ENCODE measurements around the gene SHISA9. TPM values are rescaled to one million over a fixed set of nuclear protein-coding genes. Genes with fewer than 3 reads are reported as not detected.
A peak's percentile ranks its signal among the peaks of the same experiment; 100 is the strongest.

The SHISA9 gene
- total RNA-seq, 4 donors from 2014 or later: 3.6 to 10.8 (median 4.6) TPM

- no peaks in the 10 kb centered on the region for H3K4me1 ChIP-seq
- TF ChIP-seq POLR2A (IDR thresholded peaks at IDR 0.05; ENCODE audit: low read depth) (no peak), EP300 (IDR thresholded peaks at IDR 0.05) (no peak), CTCF (IDR thresholded peaks at IDR 0.05) (no peak), POLR2AphosphoS5 (IDR thresholded peaks at IDR 0.05) (no peak)
- H3K27ac ChIP-seq (replicated peaks in 1 of 4): peak overlapping the region in 1 of 4 donors; percentile 57
- intact Hi-C loops (cut with DNase I): no loop called here
- peaks cover 0 to 10% (median 0%) of the 10 kb centered on the region in 4 donors for H3K9me3 ChIP-seq
- H3K36me3 ChIP-seq: no peaks in the 10 kb centered on the region
- H3K27me3 ChIP-seq: peaks cover 0 to 8% (median 0%) of the 10 kb centered on the region in 4 donors
- WGBS: 63% methylated on average over 1 of the region's 1 CpG
- no peak for DNase-seq (ENCODE audit: extremely low spot score)
- H3K4me3 ChIP-seq: no peak overlapping the region
These were observed 139.8 kb downstream of the SHISA9 start for GRCh38 chr16:13041180-13041579.

DNA sequence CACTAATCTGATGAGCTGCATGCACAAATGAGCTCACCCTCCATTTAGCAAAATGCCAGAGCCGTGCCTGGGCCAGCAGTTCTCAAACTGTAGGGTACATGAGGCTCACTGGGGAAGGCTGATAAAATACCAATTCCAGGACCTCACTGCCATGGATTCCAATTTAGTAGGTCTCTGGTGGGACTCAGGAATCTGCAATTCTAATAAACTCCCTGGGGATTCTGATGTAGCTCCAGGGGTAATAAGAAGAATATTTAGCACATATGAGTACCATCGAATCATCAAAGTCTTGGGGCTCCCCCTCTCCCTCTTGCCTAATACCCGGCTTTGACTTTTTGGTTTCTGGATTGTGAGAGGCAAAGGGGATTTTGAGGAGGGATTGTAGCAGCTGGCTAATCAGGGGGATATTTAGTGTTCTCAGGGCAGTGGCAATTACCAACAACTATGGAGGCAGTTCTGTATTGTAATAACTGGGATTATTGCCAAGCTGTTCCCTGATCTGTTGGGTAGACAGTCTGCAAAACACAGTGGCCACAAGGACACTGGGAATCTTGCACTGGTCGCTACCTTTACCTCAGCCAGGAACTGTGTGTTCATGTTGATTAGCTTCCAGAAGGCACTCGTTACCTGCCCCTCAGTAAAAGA is 140.4 kb downstream of the SHISA9 start:
- Histone ChIP-seq H3K9me3 (peaks cover 0 to 10% (median 0%) of the 10 kb centered on the region in 4 donors), H3K36me3 (no peaks in the 10 kb centered on the region), H3K4me1 (no peaks in the 10 kb centered on the region), H3K27me3 (peaks cover 0 to 8% (median 0%) of the 10 kb centered on the region in 4 donors), H3K4me3 (no peak overlapping the region), H3K27ac (replicated peaks in 1 of 4) (peak overlapping the region in 1 of 4 donors; percentile 57)
- WGBS: 65% methylated on average over 5 of the region's 5 CpGs
- no peak for DNase-seq (ENCODE audit: extremely low spot score)
- intact Hi-C loops (cut with DNase I): no loop called here
- no peak for TF ChIP-seq POLR2AphosphoS5 (IDR thresholded peaks at IDR 0.05)
- TF ChIP-seq CTCF (IDR thresholded peaks at IDR 0.05): no peak
- TF ChIP-seq POLR2A (IDR thresholded peaks at IDR 0.05; ENCODE audit: low read depth): no peak
- no peak for TF ChIP-seq EP300 (IDR thresholded peaks at IDR 0.05)

GRCh38 chr16:13042291-13042685 is 140.9 kb downstream of the SHISA9 start:
- peaks cover 0 to 10% (median 0%) of the 10 kb centered on the region in 4 donors for H3K9me3 ChIP-seq
- TF ChIP-seq EP300 (IDR thresholded peaks at IDR 0.05) (no peak), POLR2AphosphoS5 (IDR thresholded peaks at IDR 0.05) (peak in 1 of 2 donors; percentile 13)
- intact Hi-C loops (cut with DNase I): no loop called here
- peaks cover 0 to 8% (median 0%) of the 10 kb centered on the region in 4 donors for H3K27me3 ChIP-seq
- H3K4me1 ChIP-seq: no peaks in the 10 kb centered on the region
- H3K4me3 ChIP-seq: no peak overlapping the region
- peak overlapping the region in 1 of 4 donors; percentile 53 for H3K27ac ChIP-seq (replicated peaks in 1 of 4)
- H3K36me3 ChIP-seq: no peaks in the 10 kb centered on the region
- DNase-seq (ENCODE audit: extremely low spot score): no peak

DNA sequence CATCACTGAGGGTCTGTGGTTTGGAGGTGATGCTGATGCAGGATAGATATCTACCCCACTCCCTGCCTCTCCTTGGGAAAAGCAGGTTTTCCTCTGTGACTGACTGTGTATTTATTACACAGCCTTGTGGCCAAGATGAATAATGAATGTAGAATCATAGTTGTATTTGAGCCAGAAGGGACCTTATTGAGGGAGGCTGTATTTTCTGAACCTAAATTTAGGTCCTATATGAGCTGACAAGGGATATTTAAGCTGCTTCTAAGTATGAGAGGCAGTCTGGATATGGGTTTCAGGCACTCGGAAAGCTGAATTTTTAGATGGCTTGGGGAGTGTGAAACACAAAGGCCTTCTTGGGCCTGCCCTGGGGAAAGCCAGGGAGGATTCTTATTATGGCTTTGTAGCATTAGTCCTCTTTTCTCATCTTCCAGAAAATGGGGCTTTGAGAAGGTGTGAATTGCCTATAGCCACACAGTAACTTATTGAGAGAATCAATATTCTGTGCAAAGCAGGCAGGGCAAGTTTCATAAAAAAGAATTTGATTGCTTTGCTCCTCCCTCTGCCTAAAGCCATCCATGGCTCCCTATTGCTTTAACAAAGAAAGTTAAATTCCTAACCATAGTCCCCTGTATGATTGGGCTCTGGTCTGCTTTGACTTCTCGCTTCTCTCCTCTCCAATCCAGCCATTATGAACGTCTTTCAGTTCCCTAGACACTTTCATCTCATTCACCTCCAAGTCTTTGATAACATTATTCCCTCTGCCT is 144.8 kb downstream of the SHISA9 start:
- TF ChIP-seq POLR2AphosphoS5 (IDR thresholded peaks at IDR 0.05): no peak
- TF ChIP-seq CTCF (IDR thresholded peaks at IDR 0.05): no peak
- TF ChIP-seq EP300 (IDR thresholded peaks at IDR 0.05): no peak
- no peak for TF ChIP-seq POLR2A (IDR thresholded peaks at IDR 0.05; ENCODE audit: low read depth)
- DNase-seq (ENCODE audit: extremely low spot score): no peak
- no peak overlapping the region for H3K27ac ChIP-seq (replicated peaks in 1 of 4)
- intact Hi-C loops (cut with DNase I): no loop called here
- peaks cover 0 to 8% (median 0%) of the 10 kb centered on the region in 4 donors for H3K27me3 ChIP-seq
- H3K4me1 ChIP-seq: no peaks in the 10 kb centered on the region
- no peak overlapping the region for H3K4me3 ChIP-seq
- H3K9me3 ChIP-seq: peaks cover 0 to 19% (median 7%) of the 10 kb centered on the region in 4 donors
- WGBS: 73% methylated on average over 3 of the region's 3 CpGs
- H3K36me3 ChIP-seq: no peaks in the 10 kb centered on the region

GRCh38 chr16:13047276-13047675 is 145.9 kb downstream of the SHISA9 start:
- 50% methylated on average over 1 of the region's 1 CpG for WGBS
- Histone ChIP-seq H3K4me3 (no peak overlapping the region), H3K36me3 (no peaks in the 10 kb centered on the region), H3K4me1 (no peaks in the 10 kb centered on the region), H3K27me3 (peaks cover 0 to 8% (median 0%) of the 10 kb centered on the region in 4 donors), H3K9me3 (peaks cover 0 to 19% (median 7%) of the 10 kb centered on the region in 4 donors), H3K27ac (replicated peaks in 1 of 4) (no peak overlapping the region)
- intact Hi-C loops (cut with DNase I): no loop called here
- no peak for DNase-seq (ENCODE audit: extremely low spot score)
- TF ChIP-seq CTCF (IDR thresholded peaks at IDR 0.05) (no peak), POLR2AphosphoS5 (IDR thresholded peaks at IDR 0.05) (no peak), POLR2A (IDR thresholded peaks at IDR 0.05; ENCODE audit: low read depth) (no peak), EP300 (IDR thresholded peaks at IDR 0.05) (no peak)

Measured in esophagus muscularis mucosa (tissue), 4 donors.